Left ventricle myocardium superior (tissue), 1 donor: ENCODE results near the gene CAPN7. TPM values are rescaled to one million over a fixed set of nuclear protein-coding genes. Genes with fewer than 3 reads are reported as not detected.
A peak's percentile ranks its signal among the peaks of the same experiment; 100 is the strongest.

Experiments
- ATAC-seq: fragments of 200-7000 bp; cut with Tn5 transposase; one replicate; pipeline ENCODE4 v1.9.1; 2020; ENCODE audit warnings: mild to moderate bottlenecking, moderate library complexity
- DNase-seq: peaks from one replicate; pipeline ENCODE4 v3.0.0-alpha.2; 2020
- intact Hi-C: fragments of 100-400 bp; cut with micrococcal nuclease; formaldehyde crosslinking; loops from one replicate; pipeline ENCODE4 v1.11.0; 2022
- total RNA-seq: library from RNA; stranded (reverse); fragmentation: NEBNext Ultra II Directional; extraction: Animal tissue kit (Norgen Biotek cat#: 25700); gene quantifications from one replicate; pipeline ENCODE4 v1.2.1, GENCODE V29; 2021
- donor health status: DM: no; HTN: yes; CAD: no; lungs with severe emphysema.

CAPN7 gene
- total RNA-seq, 1 donor from 2014 or later: 34.2 TPM

- ATAC-seq (no peak), DNase-seq (no peak)
- intact Hi-C loops: no loop called here
Observed at GRCh38 chr3:15223685-15224572, 17.9 kb downstream of the CAPN7 start.

- DNase-seq: no peak
- ATAC-seq: no peak
- intact Hi-C loops: no loop called here
Observed at GRCh38 chr3:15228147-15228546, 22.1 kb downstream of the CAPN7 start.

- intact Hi-C loops: no loop called here
Observed at GRCh38 chr3:15229262-15229661, 23.2 kb downstream of the CAPN7 start.

GRCh38 chr3:15241341-15241740 lies 35.3 kb downstream of the CAPN7 start:
- no peak for DNase-seq
- no peak for ATAC-seq
- intact Hi-C loops: loop anchor here (10.0 kb wide), 1 partner anchor 343 kb away; no protein-coding TSS in a partner anchor

More at GRCh38 chr3:15229262-15229661, 23.2 kb downstream of the CAPN7 start:
- ATAC-seq: no peak
- DNase-seq: no peak

- intact Hi-C loops: loop anchor here (10.0 kb wide), 1 partner anchor 341 kb away; no protein-coding TSS in a partner anchor
- no peak for DNase-seq
- no peak for ATAC-seq
Observed at GRCh38 chr3:15243822-15244482, 37.9 kb downstream of the CAPN7 start.

- DNase-seq: no peak
- intact Hi-C loops: loop anchor here (10.0 kb wide), 1 partner anchor 339 kb away; no protein-coding TSS in a partner anchor
- ATAC-seq: no peak
Observed at GRCh38 chr3:15246186-15246585, 40.1 kb downstream of the CAPN7 start.

GRCh38 chr3:15253023-15253697 lies 47.1 kb downstream of the CAPN7 start:
- intact Hi-C loops: loop anchor here (10.0 kb wide), 1 partner anchor 132 kb away; no protein-coding TSS in a partner anchor
- ATAC-seq (no peak), DNase-seq (no peak)

GRCh38 chr3:15255215-15255614 lies 49.2 kb downstream of the CAPN7 start:
- intact Hi-C loops: loop anchor here (10.0 kb wide), 1 partner anchor 130 kb away; no protein-coding TSS in a partner anchor
- ATAC-seq: no peak
- no peak for DNase-seq

GRCh38 chr3:15256861-15257341 lies 50.9 kb downstream of the CAPN7 start:
- peak; percentile 80 for ATAC-seq
- DNase-seq: peak; percentile 48
- intact Hi-C loops: loop anchor here (10.0 kb wide), 1 partner anchor 128 kb away; no protein-coding TSS in a partner anchor

GRCh38 chr3:15258720-15259119 lies 52.7 kb downstream of the CAPN7 start:
- ATAC-seq (no peak), DNase-seq (no peak)
- intact Hi-C loops: loop anchor here (10.0 kb wide), 1 partner anchor 126 kb away; no protein-coding TSS in a partner anchor

- intact Hi-C loops: loop anchor here (10.0 kb wide), 1 partner anchor 144 kb away; no protein-coding TSS in a partner anchor
- ATAC-seq (no peak), DNase-seq (no peak)
Observed at GRCh38 chr3:15260531-15260930, 54.5 kb downstream of the CAPN7 start.

- ATAC-seq: no peak
- intact Hi-C loops: loop anchor here (10.0 kb wide), 1 partner anchor 144 kb away; no protein-coding TSS in a partner anchor
- no peak for DNase-seq
Observed at GRCh38 chr3:15261274-15261673, 55.2 kb downstream of the CAPN7 start.

GRCh38 chr3:15262021-15262420 lies 56.0 kb downstream of the CAPN7 start:
- DNase-seq (no peak), ATAC-seq (no peak)
- intact Hi-C loops: loop anchor here (10.0 kb wide), 1 partner anchor 143 kb away; no protein-coding TSS in a partner anchor

- intact Hi-C loops: loop anchor here (10.0 kb wide), 1 partner anchor 142 kb away; no protein-coding TSS in a partner anchor
- ATAC-seq (no peak), DNase-seq (no peak)
Observed at GRCh38 chr3:15263120-15263519, 57.1 kb downstream of the CAPN7 start.

- DNase-seq (no peak), ATAC-seq (no peak)
- intact Hi-C loops: loop anchor here (10.0 kb wide), 1 partner anchor 141 kb away; no protein-coding TSS in a partner anchor
Observed at GRCh38 chr3:15263926-15264325, 57.9 kb downstream of the CAPN7 start.

- intact Hi-C loops: loop anchor here (10.0 kb wide), 1 partner anchor 140 kb away; no protein-coding TSS in a partner anchor
- ATAC-seq: no peak
- DNase-seq: no peak
Observed at GRCh38 chr3:15264486-15264885, 58.4 kb downstream of the CAPN7 start.

- intact Hi-C loops: loop anchor here (5.0 to 10.0 kb wide), 2 partner anchors 66 to 139 kb away; partner anchors contain the start of gene SH3BP5
- ATAC-seq: no peak
- no peak for DNase-seq
Observed at GRCh38 chr3:15265655-15266509, 59.8 kb downstream of the CAPN7 start.
